Measurements from ENCODE around the gene LRP2.

The LRP2 gene

GRCh38 chr2:169091761-169092519, 270.4 kb downstream of the LRP2 start:
- TF ChIP-seq CTCF (conservative IDR thresholded peaks at IDR 0.05), result no peak
- no peak overlapping the region for H3K27ac ChIP-seq

GRCh38 chr2:169091256-169091655, 271.1 kb downstream of the LRP2 start:
- no peak for TF ChIP-seq CTCF (conservative IDR thresholded peaks at IDR 0.05)
- no peak overlapping the region for H3K27ac ChIP-seq

- TF ChIP-seq CTCF (conservative IDR thresholded peaks at IDR 0.05), result no peak
- no peak overlapping the region for H3K27ac ChIP-seq
Observed at GRCh38 chr2:169090133-169090820, 272.1 kb downstream of the LRP2 start.

- H3K27ac ChIP-seq, result no peak overlapping the region
- no peak for TF ChIP-seq CTCF (conservative IDR thresholded peaks at IDR 0.05)
Observed at GRCh38 chr2:169089182-169089581, 273.2 kb downstream of the LRP2 start.

- TF ChIP-seq CTCF (conservative IDR thresholded peaks at IDR 0.05), result no peak
- H3K27ac ChIP-seq, result no peak overlapping the region
Observed at GRCh38 chr2:169087757-169088379, 274.5 kb downstream of the LRP2 start.

- no peak for TF ChIP-seq CTCF (conservative IDR thresholded peaks at IDR 0.05)
- no peak overlapping the region for H3K27ac ChIP-seq
Observed at GRCh38 chr2:169086893-169087467, 275.4 kb downstream of the LRP2 start.

GRCh38 chr2:169082995-169083394, 279.3 kb downstream of the LRP2 start:
- TF ChIP-seq CTCF (conservative IDR thresholded peaks at IDR 0.05), result no peak
- no peak overlapping the region for H3K27ac ChIP-seq
